ENCODE measurements around the gene SERPINA6.
"Not testable (repeated sequence)": the region's sequence is repeated elsewhere in the genome, so short reads cannot be mapped to it uniquely, and the experiment has no call there.

SERPINA6 gene

DNA sequence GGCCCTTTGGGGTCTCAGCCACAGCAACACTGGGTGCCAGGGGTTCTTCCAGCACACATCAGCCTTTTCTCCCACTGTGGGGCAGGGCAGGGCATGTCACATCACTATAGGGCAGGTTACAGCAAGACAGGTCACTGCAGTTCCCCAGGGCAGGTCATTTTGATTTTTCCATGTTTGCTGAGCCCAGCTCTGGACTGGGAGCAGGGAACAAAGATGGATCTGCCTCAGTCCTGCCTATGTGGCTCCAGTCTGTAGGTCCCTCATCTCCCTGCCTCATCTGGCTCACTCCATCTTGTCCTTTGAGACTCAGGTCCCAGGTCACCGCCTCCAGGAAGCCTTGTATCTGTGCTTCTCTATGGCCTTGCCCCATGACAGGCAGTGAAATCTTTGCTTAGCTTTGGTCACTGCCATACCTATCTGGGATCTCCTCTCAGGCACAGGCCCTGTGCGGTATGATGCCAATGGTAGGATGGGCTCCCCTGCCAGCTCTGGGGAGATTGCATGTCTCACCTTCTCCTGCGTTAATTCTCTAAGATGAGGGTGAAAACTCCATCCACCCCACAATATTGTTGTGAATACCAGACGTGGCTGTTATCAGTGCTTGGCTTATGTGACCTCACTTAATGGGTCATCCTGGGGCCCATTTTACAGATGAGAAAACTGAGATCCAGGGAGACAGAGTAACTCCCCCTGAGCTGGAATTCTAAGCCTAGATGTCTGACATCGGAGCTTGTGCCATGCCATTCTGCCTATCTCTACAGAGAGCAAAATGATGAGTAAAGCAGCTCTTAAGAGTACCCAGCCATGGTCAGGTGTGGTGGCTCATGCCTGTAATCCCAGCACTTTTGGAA lies 1.5 kb downstream of the SERPINA6 start:
- no peak for DNase-seq (ENCODE audit: low spot score)

DNA sequence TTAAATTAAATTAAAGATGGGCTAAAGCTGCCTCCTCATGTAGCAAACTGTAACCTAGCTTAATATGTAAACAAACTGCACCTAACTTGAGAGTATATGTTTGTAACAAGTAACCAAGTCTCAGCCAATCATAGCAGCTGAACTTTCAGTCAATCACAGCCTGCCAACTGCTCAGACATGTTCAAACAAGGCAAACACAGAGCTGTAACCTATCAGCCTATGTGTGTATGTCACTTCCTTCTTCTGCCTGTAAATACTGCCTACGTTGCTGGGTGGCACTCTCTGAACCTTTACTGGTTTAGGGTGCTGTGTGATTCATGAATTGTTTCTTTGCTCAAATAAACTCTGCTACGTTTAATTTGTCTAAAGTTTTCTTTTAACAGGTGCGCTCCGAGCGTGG lies 2.9 kb downstream of the SERPINA6 start:
- DNase-seq (ENCODE audit: low spot score): peak; percentile 31

DNA sequence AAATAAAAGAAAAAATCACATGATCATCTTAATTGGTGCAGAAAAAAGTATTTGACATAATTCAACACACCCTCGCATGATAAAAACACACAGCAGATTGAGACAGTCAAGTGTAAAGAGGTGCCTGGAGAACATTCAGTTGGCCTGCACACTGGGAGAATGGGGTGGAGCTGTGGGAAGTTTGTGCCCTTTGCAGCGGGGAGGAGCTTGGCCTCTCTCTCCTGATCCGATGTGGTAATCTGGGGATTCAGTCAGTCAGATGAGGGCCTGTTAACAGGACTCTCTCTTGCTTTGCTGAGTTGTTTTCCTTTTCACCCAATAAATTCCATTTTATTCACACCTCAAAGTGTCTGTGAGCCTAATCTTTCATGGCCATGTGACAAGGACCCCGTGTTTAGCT lies 5.9 kb downstream of the SERPINA6 start:
- DNase-seq (ENCODE audit: low spot score): no peak

DNA sequence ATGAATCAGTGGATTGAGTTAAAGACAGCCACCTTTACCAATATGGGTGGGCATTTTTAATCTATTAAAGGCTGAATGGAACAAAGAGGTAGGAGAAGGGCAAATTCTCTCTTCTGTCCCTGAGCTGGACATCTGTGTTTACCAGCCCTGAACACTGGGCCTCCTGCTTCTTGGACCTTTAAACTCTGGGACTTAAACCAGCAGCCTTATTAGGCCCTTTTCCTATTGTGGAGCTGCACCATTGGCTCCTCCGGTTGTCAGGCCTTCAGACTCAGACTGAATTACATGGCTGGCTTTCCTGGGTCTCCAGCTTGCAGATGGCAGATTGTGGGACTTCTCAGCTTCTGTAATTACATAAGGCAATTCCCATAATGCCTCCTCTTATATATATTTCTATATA lies 6.4 kb downstream of the SERPINA6 start:
- DNase-seq (ENCODE audit: low spot score): no peak

DNA sequence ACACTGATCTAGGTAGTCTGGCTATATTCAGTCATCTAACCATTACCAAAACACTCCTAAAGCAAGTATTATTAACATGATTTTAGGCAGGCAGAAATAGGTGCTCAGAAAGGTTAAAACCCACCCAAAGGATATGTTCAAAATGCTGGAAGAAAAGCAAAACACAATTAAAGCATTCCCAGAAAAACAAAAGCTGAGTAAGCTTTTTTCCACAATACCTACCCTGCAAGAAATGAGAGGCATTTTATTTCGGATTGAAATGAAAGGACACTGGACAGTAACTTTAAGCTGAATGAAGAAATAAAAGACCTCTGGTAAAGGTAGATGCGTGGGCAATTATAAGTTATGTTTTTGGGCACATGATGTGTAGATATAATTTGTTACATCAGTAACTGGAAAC lies 8.2 kb downstream of the SERPINA6 start:
- DNase-seq (ENCODE audit: low spot score): no peak

DNA sequence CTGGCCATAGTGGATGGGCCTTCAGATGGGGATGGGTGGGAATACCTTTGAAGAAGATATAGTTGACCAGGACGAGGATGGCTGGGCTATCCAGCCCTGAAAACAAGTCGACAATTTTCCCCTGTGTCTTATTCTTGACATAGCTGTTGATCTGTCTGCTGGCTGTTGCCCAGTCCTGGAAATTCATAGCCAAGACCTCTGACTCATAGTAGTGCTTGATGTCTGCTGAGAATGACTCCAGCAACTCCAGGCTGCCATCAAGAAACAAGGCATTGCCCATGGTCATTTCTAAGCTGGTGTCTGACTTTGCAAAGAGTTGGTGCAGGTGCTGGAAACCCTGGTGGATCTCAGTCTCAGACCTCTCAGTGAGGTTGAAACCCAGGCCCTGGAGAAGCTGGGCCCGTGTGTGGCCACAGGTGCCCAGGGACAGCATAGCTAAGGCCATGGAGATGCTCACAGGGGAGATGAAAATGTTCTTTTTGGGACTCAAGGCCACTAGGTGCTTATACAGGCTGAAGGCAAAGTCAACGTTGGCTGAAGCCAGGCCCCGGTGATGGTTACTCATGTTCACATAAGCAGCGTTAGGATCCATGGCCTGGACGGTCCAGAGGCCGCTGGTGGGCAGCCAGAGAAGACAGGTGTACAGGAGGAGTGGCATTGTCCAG lies 9.0 kb downstream of the SERPINA6 start:
- no peak for DNase-seq (ENCODE audit: low spot score)

DNA sequence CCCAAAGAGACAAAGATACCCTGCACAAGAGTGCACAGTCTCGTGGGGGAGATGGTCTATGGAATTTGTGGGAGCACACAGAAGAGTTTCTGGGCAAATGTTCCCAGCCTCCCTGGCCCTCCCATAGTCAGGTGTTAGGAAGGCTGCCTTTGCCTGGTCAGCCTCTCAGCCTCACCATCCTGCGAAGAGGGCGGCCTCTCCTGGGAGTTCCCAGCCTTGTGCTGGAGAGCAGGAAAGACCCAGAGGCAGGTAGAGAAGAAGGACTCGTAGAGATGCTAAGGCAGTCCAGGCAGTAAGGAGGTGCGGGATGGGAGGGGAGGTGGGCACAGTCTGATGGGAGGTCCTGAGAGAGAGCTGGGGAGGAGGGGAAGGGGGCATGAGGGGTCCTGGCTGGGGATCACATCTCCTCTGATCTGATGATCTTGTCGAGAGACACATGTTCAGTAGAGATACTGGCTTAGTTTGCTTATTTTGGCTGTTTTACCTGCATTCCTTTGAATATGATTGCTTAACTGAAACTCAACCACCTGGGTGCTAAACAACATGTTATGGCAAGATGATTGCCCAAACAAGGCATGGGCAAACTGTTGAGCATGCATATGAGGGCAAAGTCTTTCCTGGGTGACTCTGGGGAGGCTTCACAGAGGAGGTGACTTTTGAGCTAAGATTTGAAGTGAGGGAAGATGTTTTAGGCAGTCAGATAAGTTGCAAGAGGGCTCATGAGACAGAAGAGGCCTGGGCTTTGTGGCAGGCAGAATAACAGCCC lies 10.5 kb downstream of the SERPINA6 start:
- DNase-seq (ENCODE audit: low spot score): no peak

DNA sequence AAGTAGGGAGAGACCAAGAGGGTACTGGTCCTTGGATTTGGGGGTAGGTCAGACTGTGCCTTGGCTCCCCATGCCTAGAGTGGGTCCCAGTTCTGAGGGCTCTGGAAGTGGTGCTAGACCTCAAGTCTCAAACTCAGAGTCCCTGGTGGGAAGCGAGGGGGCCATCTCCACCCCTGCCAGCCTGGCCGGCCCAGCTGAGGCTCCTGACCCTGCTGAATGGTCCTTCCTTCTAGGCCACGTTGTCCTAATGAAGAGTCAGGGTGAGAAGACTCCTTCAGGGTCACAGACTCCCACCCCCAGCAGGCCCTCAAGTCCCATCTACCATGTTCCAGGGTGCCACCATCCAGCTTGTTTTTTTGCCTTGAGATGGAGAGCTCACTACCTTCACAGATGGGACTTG lies 12.9 kb downstream of the SERPINA6 start:
- no peak for DNase-seq (ENCODE audit: low spot score)

DNA sequence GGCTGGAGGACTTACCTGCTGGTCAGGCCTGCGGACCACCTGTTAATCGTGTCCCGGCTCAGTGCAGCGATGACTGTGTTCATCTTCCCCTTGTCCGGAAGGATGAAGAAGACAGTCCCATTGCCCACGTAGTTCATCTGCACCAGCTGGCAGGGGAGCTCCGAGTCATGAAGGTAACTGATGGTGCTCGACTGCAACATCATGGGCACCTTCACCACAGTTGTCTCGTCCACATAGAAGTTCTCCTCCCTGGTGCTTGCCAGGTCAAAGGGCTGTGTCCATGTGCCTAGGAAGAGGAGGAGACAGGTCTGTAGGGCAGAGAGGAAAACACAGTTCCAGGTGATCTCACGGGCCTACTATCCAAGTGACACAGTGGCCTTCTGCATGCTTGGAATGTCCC lies 13.4 kb downstream of the SERPINA6 start:
- no peak for DNase-seq (ENCODE audit: low spot score)

DNA sequence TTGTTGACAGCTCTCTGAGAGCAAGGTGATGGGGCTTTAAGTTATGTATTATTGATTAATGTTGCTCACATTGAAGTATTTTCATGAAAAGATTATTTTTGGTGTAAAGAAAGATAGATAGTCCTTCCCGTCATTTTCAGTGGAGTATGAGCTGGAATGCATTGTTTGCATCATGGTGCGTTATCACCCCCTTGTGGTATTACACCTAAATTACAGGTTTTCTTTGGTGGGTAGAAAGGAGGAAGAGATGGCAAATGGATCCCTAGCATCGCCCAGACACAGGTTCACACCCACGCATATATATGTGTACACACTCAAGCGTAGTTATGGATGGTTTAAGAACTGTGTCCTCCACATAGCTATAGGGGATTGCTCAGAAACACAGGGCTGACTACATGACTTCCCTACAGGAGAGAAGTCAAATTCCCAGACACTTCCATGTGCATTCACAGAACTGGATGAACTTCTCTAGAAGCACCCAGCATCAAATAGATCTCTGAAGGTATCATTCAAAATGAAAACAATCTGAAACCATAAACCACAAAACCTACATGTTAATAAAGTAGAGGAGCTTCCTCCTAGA lies 15.6 kb downstream of the SERPINA6 start:
- no peak for DNase-seq (ENCODE audit: low spot score)

DNA sequence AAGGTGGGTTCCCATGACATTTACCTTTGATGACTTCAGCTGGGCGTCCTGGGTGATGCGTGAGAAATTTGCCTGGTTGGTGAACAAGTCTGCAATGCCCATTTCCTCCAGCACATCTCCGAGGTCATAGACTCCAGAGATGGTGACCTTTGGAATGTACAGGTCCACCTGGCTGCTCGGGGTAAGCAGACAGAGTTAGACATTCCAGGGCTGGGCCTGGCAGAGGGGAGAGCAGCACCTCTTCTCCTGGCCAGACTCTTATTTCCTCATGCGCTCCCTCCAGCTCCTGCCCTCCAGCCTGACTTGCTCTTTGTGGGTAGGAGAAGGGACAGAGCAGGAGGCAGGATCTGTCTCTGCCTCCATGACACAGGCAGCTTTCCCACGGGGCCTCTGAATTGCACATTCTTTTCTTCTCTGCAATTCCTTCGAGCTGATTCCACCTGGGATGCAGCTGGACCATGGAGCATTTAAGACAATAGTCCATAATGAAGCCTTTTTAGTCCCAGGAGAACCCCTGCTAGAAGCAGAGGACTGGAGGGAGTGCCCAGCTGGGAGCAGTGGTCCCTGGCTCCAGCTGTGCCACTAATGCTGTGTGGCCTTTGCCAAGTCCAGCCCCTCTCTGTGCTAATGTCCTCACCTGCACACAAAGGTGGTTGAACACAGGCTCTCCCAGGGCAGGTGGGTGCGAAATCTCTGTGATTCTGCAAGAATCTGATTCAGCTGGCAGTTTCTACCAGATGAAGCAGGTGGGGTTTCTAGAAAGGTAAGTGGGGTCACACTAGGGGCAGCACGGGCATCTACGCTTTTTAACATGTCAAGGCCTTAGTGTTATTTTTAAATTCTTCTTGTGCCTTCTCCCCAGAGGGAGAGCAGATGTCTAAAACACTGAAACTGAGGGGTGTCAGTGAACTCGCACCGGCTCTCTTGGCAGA lies 16.8 kb downstream of the SERPINA6 start:
- DNase-seq (ENCODE audit: low spot score): no peak

DNA sequence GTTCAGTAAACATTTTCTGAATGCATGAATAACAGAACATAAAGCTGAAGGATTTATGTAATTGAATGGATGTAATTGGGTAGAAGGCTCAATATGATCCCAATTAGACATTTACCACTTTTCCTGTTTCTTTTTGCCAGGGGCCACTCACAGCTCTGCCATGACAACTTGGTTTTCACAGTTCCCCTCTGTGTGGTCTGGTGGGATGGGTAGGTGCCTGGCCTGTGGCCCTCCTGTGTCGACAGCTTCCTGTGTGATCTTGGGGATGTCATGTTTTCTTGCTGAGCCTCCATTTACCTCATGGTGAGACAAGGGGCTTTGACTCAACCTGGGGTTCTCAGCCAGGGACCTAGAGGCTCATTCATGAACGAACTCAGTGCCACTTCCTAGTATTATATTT lies 17.5 kb downstream of the SERPINA6 start:
- no peak for DNase-seq (ENCODE audit: low spot score)

DNA sequence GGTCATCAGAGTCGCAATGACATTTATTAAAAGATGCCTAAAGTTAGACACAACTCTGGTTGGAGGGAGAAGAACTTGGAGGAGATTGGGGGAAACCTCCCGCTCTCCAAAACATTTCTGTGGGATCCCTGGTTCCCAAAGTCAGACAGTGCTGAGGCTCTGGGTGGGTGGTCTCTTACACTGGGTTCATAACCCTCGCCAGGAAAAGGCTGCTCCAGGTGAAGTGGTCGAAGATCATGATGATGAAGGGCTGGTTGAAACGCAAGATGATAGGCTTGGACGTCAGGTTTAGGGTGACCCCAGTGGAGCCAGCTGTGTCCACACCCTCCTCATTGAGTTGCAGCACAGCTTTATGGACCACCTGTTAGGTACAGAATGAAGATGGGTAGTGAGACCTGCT lies 18.9 kb downstream of the SERPINA6 start:
- DNase-seq (ENCODE audit: low spot score): no peak

DNA sequence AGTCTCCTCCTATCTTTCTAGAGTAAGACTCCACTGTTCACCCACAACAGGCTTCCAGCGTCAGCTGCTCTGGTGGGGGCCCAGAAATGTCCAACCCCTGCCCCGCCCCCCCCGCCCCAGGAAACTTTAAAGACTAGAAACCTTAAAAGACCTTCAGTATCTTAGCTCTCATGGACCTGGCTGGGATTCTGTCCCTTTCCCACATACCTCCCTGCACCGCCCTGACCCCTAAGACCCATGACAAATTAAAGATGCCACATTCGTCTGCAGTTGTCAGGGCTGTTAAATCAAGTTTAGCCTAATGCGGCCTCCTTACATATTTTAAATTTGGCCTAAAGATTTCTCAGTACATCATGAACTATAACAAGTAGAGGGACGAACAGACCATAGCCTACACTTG lies 20.0 kb downstream of the SERPINA6 start:
- no peak for DNase-seq (ENCODE audit: low spot score)

DNA sequence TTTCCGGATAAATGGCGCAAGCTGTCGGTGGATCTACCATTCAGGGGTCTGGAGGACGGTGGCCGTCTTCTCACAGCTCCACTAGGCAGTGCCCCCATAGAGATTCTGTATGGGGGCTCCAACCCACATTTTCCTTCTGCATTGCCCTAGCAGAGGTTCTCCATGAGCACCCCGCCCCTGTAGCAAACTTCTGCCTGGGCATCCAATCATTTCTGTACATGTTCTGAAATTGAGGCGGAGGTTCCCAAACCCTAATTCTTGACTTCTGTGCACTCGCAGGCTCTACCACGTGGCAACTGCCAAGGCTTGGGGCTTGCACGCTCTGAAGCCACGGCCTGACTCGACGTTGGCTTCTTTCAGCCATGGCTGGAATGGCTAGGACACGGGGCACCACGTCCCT lies 25.0 kb downstream of the SERPINA6 start:
- DNase-seq (ENCODE audit: low spot score): no peak

DNA sequence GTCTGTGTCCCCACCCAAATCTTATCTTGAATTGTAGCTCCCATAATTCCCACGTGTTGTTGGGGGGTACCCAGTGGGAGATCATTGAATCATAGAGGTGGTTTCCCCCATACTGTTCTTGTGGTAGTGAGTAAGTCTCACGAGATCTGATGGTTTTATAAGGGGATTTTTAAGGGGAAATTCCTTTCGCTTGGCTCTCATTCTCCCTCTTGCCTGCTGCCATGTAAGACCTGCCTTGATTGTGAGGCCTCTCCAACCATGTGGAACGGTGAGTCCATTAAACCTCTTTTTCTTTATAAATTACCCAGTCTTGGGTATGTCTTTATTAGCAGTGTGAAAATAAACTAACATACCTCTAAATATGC lies 27.0 kb downstream of the SERPINA6 start:
- not testable (repeated sequence) for DNase-seq (ENCODE audit: low spot score)

DNA sequence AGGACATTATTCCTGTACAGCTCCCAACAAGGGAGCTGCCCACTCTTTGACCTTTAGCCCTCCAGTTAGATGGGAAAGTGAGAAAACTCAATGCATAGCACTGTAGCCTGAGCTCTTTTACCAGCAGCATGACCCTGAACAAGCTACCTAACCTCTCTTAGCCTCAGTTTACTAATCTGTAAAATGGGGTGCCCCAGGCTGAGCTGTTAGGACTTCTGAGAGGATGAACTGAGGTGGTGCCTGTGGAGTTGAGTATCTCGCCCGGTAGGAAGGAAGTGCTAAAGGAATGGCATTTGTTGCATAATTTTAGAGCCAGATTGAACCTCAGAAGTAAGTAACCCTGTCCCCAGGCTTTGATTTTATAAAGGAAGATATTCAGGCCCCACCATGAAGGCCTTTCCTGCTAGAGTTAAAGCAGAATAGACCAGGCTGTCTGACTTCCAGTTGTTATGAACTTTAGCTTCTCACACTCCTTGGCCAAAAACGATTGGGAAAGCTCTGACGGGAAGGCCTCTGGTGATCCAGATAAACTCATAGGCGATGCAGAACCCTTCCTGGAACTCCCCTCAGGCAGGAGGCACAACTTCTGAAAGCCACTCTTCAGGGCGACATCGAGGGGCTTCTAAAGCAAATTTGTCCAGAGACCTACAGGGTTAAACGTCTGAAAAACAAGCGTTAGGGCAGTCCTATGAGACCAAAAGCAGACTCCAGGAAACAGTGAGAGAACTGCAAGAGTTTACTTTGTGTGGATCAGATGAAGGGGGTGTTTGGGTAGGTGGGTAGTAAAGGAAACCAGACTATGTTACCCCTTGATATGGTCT lies 27.6 kb downstream of the SERPINA6 start:
- DNase-seq (ENCODE audit: low spot score): no peak

DNA sequence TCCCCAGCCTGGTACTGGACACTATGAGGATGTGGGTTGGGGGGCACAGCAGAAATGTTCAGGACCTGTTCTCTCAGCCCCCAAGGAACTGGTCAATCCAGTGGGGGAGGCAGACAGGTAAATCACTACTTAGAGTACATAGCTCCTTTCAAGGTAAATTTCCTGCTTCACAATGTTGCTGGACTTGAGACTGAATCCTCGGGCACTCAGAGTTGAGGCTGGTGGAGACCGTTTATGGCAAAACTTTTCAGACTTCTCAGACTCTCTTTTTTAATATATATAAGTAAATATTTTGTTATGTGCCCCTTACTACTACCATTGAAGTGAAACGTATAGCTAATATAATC lies 29.6 kb downstream of the SERPINA6 start:
- no peak for DNase-seq (ENCODE audit: low spot score)

DNA sequence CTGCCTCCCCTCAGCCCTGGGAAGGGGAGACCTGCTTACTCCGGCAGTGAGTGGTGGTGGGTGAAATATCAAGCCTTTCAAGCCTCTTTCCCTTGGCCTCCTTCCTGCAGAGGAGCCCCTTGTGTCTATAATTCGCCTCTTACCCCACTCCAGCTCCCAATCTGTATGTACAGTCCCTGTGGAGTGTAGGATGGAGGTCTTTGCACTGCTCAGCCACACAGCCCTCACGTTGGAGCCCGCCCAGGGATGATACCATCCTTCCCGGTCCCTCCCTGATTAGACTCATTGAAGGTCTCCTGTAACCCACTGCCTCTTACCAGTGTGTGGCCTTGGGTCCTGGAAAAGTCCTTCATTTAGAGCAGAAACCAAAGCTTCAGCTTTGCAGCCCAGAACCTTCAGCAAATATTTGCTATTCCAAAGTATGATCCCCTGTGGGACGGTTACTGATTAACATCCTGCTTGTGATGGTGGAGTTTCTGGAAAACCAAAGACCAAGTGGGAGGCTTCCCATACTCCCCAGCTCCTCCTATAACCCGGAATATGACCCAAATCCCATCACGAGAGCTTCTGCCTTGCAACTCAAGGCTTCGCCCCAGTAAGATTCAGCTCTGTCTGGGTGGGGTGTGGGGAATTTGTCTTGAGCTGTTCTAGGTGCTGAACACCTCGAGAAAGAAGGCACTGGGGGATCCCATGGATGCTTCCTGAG lies 30.1 kb downstream of the SERPINA6 start, which contains the start of gene SERPINA10:
Gene SERPINA10, minus strand, starts transcription at position 397 of the 706 bp plus-strand sequence. CDS start 2,675 bp downstream, outside the sequence.
- DNase-seq (ENCODE audit: low spot score): no peak

DNA sequence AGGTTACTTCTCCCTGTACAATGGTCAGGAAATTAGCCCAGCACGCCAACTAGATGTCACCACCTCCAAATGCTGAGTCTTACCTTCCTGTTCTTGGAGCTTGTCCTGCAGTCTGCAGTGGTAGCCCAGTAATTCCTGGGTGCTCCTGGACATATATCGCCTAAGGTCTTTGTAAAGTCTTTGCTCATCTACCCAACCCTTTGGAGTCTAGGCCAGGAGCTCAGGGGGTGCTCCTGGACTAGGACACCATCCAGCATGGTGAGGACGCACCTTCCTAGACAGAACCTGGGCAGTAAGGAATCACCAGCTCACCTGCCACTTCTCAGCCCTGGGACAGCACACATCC lies 30.6 kb downstream of the SERPINA6 start:
- no peak for DNase-seq (ENCODE audit: low spot score)

Measured in LoVo (cell line).